HL-60 (cell line): Measurements from ENCODE around the gene SLC26A1.

Experiments used
- DNase-seq, 2 experiments: peaks; one replicate each; pipeline ENCODE4 v3.0.0-alpha.2; 2010 to 2020; ENCODE audit warnings: low read depth in 1 of 2, low spot score in 1 of 2
- H3K27ac ChIP-seq: fragments of 250-450 bp; sonication (Bioruptor Pico); replicated peaks from 2 replicates; pipeline ENCODE4 v1.5.1; 2020; ENCODE audit warnings: mild to moderate bottlenecking, moderate library complexity
- H3K27me3 ChIP-seq: fragments of 250-450 bp; sonication (Bioruptor Pico); 2 replicates; pipeline ENCODE4 v1.5.1; 2021; ENCODE audit warnings: mild to moderate bottlenecking, moderate library complexity; ENCODE audit not compliant: insufficient read depth, poor library complexity, severe bottlenecking
- H3K4me3 ChIP-seq: replicated peaks from 2 replicates; pipeline ENCODE4 v1.5.1; 2011; ENCODE audit warnings: mild to moderate bottlenecking, control low read depth, low read length; ENCODE audit not compliant: insufficient read depth
- CTCF ChIP-seq: IDR thresholded peaks from one replicate; pipeline ENCODE4 v1.5.1; 2011; ENCODE audit warnings: low read length, control low read depth, inconsistent platforms; ENCODE audit not compliant: insufficient read depth
- GABPA ChIP-seq: IDR thresholded peaks from 2 replicates; pipeline ENCODE4 v1.6.1; 2012; ENCODE audit warnings: low read depth
- POLR2AphosphoS5 ChIP-seq: IDR thresholded peaks from 2 replicates; pipeline ENCODE4 v1.6.1; 2012; ENCODE audit warnings: low read depth
- REST ChIP-seq: IDR thresholded peaks from 2 replicates; pipeline ENCODE4 v1.6.1; 2012; ENCODE audit warnings: low read depth; ENCODE audit not compliant: insufficient replicate concordance
- SPI1 ChIP-seq: IDR thresholded peaks from 2 replicates; pipeline ENCODE4 v1.6.1; 2012; ENCODE audit warnings: low read depth, mild to moderate bottlenecking, borderline replicate concordance

The SLC26A1 gene

GRCh38 chr4:998096-998691 is 5.0 kb upstream of the SLC26A1 start:
- Histone ChIP-seq H3K27me3 (peaks cover 46% of the 10 kb centered on the region), H3K27ac (no peak overlapping the region), H3K4me3 (no peak overlapping the region)
- no peak for DNase-seq
- TF ChIP-seq CTCF = no peak
- TF ChIP-seq SPI1 = no peak
- no peak for TF ChIP-seq GABPA
- TF ChIP-seq REST = no peak
- no peak for TF ChIP-seq POLR2AphosphoS5

GRCh38 chr4:997375-998071 is 4.3 kb upstream of the SLC26A1 start:
- Histone ChIP-seq H3K4me3 (no peak overlapping the region), H3K27ac (no peak overlapping the region), H3K27me3 (peaks cover 46% of the 10 kb centered on the region)
- DNase-seq = no peak
- TF ChIP-seq CTCF = no peak

DNA sequence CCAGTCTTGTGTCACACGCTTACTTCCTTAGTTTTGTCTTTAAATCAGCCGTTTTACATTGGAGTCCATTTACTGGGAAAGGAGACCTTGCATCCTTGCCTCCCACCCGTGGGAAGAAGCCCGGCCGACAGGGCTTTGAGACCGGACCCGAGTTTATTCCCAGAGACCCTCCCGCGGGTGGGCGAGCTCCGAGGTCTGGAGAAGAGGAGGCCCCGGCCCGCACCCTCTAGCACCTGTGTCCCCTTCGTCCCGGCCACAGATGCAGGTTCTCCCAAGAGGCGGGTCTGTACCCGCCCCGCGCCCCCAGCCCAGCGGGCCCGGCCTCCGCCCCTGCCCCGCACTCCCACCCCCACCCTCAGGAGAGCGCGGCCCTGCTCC is 3.8 kb upstream of the SLC26A1 start:
- Histone ChIP-seq H3K27me3 (peaks cover 43% of the 10 kb centered on the region), H3K27ac (no peak overlapping the region), H3K4me3 (no peak overlapping the region)
- no peak for DNase-seq
- no peak for TF ChIP-seq POLR2AphosphoS5
- no peak for TF ChIP-seq REST
- TF ChIP-seq SPI1 = no peak
- TF ChIP-seq CTCF = no peak
- no peak for TF ChIP-seq GABPA
